ENCODE data around the gene SMG6.

GRCh38 chr17:2250140-2251095 is 53.2 kb downstream of the SMG6 start:
- TF ChIP-seq CTCF (IDR thresholded peaks at IDR 0.05) (no peak), POLR2A (IDR thresholded peaks at IDR 0.05) (no peak)

All from uterus (tissue), 2 donors.